Omental fat pad (tissue), 4 donors: ENCODE results near the gene C11orf24. TPM values are rescaled to one million over a fixed set of nuclear protein-coding genes. Genes with fewer than 3 reads are reported as not detected.
"Not testable (repeated sequence)": the region's sequence is repeated elsewhere in the genome, so short reads cannot be mapped to it uniquely, and the experiment has no call there.

Source experiments
- ATAC-seq: fragments of 150-250 bp; one replicate; pipeline ENCODE4 v1.9.1; 2016; ENCODE audit warnings: mild to moderate bottlenecking, moderate library complexity; ENCODE audit not compliant: low FRiP score
- DNase-seq: peaks from one replicate; pipeline ENCODE4 v3.0.0-alpha.2; 2019; ENCODE audit warnings: low spot score
- total RNA-seq, 4 donors: library from RNA; depleted of rRNA; stranded (reverse); fragments of >200 nt; gene quantifications; one replicate each; pipeline ENCODE4 v1.1.0, GENCODE V29; 2016
- TF ChIP-seq, protein P1 (sequence below), 3 donors: fragments of 450-650 bp; IDR thresholded peaks; one replicate each; pipeline ENCODE4 v1.5.1; 2016 to 2017; ENCODE audit warnings: antibody characterized with exemption in 3 of 3, mild to moderate bottlenecking in 3 of 3, moderate library complexity in 2 of 3

The C11orf24 gene
- total RNA-seq, 4 donors from 2014 or later = 16.4 to 31.2 (median 23.8) TPM

DNA sequence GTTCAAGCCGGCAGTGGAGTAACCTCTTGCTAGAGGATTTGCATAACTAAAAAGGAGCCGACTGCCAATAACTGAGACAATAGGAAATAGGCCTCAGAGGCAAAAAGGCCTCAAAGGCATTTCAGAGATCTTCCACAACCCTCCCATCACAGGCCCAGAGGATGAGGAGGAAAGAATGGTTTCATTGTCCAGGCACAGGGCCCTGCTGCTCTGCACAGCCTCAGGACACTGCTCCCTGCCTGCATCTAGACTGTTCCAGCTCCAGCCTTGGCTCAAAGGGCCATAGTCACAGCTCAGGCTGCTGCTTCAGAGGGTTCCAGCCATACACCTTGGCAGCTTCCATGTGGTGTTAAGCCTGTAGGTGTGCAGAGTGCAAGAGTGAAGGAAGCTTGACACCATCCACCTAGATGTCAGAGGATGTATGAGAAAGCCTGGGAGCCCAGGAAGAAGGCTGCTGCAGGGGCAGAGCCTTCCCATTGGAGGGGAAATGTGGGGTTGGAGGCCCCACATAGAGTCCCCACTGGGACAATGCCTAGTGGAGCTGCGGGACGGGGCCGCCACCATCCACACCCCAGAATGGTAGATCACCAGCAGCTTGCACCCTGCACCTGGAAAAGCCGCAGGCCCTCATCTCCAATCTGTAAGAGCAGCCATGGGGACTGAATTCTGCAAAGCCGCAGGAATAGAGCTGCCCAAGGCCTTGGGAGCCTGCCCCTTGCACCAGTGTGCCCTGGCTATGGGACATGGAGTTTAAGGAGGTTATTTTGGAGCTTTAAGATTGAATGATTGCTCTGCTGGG is 32.4 kb upstream of the C11orf24 start:
- no peak for DNase-seq
- no peak for ATAC-seq
- TF ChIP-seq, protein P1, sequence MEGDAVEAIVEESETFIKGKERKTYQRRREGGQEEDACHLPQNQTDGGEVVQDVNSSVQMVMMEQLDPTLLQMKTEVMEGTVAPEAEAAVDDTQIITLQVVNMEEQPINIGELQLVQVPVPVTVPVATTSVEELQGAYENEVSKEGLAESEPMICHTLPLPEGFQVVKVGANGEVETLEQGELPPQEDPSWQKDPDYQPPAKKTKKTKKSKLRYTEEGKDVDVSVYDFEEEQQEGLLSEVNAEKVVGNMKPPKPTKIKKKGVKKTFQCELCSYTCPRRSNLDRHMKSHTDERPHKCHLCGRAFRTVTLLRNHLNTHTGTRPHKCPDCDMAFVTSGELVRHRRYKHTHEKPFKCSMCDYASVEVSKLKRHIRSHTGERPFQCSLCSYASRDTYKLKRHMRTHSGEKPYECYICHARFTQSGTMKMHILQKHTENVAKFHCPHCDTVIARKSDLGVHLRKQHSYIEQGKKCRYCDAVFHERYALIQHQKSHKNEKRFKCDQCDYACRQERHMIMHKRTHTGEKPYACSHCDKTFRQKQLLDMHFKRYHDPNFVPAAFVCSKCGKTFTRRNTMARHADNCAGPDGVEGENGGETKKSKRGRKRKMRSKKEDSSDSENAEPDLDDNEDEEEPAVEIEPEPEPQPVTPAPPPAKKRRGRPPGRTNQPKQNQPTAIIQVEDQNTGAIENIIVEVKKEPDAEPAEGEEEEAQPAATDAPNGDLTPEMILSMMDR (IDR thresholded peaks at IDR 0.05) = no peak

DNA sequence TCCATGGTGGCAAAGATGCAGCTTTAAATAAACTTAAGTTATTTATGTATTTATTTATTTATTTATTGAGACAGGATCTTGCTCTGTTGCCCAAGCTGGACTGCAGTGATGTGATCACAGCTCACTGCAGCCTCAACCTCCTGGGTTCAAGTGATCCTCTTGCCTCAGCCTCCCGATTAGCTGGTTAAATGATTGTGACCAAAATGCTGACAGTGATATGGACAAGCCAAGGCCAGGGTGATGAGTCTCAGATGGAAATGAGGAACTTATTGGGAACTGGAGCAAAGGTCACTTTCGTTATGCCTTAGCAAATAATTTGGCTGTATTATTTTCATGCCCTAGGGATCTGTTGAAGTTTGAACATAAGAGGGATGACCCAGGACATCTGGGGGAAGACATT is 31.3 kb upstream of the C11orf24 start:
- ATAC-seq = no peak
- no peak for DNase-seq
- TF ChIP-seq, protein P1 (IDR thresholded peaks at IDR 0.05) = no peak

DNA sequence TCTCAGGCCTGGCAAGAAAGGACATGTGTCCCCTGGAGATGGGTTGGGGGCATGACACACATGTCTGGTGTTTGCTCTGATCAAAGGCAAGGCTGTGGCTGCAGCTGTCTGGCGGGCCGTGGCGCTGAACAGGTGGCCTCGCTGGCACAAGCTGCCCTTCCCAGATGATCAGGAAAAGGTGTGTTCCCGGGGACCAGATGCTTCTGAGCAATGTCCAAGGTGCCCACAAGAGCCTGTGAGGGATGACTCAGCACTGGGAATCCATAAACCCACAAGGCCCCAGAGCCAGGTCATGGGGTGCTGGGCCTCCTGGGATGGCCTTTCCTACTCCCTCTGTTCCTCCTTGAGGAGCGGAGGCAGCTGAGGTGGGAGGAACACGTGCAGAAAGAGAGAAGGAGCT is 30.9 kb upstream of the C11orf24 start:
- TF ChIP-seq, protein P1 (IDR thresholded peaks at IDR 0.05) = no peak
- no peak for DNase-seq
- no peak for ATAC-seq

DNA sequence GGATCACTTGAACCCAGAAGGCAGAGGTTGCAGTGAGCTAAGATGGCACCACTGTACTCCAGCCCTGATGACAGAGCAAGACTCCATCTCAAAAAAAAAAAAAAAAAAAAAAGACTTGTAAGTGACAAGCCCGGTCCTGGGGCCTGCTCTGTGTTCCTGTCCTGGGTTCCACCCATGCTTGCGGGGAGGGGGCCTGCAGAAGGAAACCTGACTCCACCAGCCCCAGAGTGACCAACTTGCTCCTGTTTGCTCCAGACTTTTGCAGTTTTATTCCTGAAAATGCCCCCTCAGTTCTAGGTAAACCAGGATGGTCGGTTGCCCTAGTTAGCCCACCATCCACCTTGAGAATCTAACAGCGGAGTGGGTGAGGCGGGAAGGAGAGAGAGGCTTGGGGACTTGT is 30.5 kb upstream of the C11orf24 start:
- TF ChIP-seq, protein P1 (IDR thresholded peaks at IDR 0.05) = no peak
- DNase-seq (no peak), ATAC-seq (no peak)

DNA sequence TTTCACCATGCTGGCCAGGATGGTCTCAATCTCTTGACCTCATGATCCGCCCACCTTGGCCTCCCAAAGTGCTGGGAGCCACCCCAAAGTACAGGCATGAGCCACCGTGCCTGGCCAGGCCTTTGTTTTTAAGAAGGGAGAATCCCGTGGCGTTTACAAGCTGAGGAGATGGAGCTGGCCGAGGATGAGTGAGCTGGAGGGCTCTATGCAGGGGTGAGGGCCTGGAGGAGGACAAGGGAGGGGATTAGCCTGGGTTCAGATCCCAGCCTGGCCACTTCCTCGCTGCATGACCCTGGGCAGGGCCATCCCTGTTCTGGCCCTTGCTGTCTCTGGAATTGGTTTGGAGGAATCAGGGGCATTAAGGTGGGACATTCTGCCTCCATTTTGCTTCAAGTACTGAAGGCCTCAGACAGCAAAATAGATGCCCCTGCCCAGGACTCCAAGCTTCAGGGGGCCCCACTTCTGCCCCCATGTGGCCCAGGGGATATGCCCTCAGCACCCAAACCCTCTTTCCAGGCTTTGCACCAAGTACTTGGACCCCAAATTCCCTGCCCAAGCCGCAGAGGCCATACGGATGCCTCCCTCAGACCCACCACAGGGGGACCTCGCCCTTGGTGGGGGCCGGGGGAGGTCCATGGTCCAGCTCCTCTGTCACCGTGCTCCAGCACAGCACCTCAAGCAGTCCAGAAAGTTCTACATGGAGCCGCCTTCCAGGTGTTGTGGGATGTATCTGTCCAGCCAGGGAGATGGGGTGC is 28.5 kb upstream of the C11orf24 start:
- DNase-seq = no peak
- ATAC-seq = no peak
- TF ChIP-seq, protein P1 (IDR thresholded peaks at IDR 0.05) = no peak

DNA sequence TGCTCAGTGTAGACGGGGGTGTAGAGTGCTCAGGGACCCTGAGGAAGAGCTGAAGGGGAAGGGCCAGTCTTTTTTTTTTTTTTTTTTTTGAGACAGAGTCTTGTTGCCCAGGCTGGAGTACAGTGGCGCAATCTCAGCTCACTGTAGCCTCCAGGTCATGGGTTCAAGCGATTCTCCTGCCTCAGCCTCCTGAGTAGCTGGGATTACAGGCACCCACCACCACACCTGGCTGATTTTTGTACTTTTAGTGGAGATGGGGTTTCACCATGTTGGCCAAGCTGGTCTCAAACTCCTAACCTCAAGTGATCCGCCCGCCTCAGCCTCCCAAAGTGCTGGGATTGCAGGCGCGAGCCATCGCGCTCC is 27.7 kb upstream of the C11orf24 start:
- ATAC-seq, DNase-seq: not testable (repeated sequence)

DNA sequence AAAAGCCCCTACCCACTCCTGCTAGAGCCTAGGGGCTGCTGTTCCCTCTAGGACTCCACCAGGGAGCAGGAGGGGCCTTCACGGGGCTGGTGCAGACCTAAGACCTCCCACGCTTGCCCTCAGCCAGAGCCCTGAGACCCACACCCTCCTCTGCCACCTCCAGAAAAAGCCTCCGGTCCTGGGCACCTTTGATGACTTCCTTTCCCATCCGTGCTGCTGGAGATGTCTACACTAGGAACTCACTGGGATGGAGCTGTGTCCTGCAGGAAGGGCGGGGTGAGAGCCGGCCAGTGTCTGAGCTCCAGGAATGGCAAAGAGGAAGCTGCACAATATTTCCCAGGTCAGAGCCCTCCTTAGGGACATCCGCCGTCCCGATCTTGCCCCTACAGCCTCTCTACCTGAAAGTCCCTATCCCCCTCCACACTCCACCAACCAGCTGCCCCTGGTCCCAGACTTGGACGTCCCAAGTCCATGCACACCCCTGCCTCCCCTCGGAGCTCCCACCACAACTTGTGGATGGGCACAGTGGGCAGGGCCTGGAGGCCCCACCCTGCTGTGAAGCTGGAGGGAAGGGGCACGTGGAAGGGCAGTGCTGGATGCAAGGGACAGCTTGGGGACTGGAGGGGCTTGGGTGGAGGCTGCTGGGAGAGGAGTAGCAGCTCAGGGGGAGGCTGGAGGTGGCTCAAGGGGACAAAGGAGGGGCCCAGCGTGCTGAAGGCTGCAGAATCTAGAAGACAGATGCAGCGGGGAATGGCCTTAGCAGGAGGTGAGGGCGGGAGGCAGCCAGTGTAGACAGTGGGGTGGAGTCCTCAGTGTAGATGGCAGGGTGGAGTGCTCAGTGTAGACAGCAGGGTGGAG is 27.1 kb upstream of the C11orf24 start:
- DNase-seq = no peak
- TF ChIP-seq, protein P1 (IDR thresholded peaks at IDR 0.05) = no peak
- no peak for ATAC-seq
